ENCODE results near the gene KCNMA1. TPM values are rescaled to one million over a fixed set of nuclear protein-coding genes. Genes with fewer than 3 reads are reported as not detected.

KCNMA1 gene
- total RNA-seq, 1 donor from 2014 or later, result 0.21 TPM

- H3K27me3 Mint-ChIP-seq (ENCODE audit: low read depth), result peaks cover 14% of the 10 kb centered on the region
- no peaks in the 10 kb centered on the region for H3K9me3 Mint-ChIP-seq
- H3K36me3 Mint-ChIP-seq (ENCODE audit: low read depth), result no peaks in the 10 kb centered on the region
- H3K27ac Mint-ChIP-seq, result no peak overlapping the region
- no peaks in the 10 kb centered on the region for H3K4me1 Mint-ChIP-seq (ENCODE audit: low read depth)
- DNase-seq (ENCODE audit: low spot score), result no peak
- intact Hi-C loops (cut with micrococcal nuclease), result no loop called here
- H3K4me3 Mint-ChIP-seq (ENCODE audit: low read depth), result no peak overlapping the region
Observed at GRCh38 chr10:77287647-77288120, 349.9 kb downstream of the KCNMA1 start.

- no peak overlapping the region for H3K27ac Mint-ChIP-seq
- intact Hi-C loops (cut with micrococcal nuclease), result no loop called here
- no peaks in the 10 kb centered on the region for H3K36me3 Mint-ChIP-seq (ENCODE audit: low read depth)
- H3K27me3 Mint-ChIP-seq (ENCODE audit: low read depth), result peaks cover 14% of the 10 kb centered on the region
- DNase-seq (ENCODE audit: low spot score), result no peak
- H3K4me1 Mint-ChIP-seq (ENCODE audit: low read depth), result peaks cover 2% of the 10 kb centered on the region
- H3K9me3 Mint-ChIP-seq, result no peaks in the 10 kb centered on the region
- H3K4me3 Mint-ChIP-seq (ENCODE audit: low read depth), result no peak overlapping the region
Observed at GRCh38 chr10:77286531-77287508, 350.8 kb downstream of the KCNMA1 start.

DNA sequence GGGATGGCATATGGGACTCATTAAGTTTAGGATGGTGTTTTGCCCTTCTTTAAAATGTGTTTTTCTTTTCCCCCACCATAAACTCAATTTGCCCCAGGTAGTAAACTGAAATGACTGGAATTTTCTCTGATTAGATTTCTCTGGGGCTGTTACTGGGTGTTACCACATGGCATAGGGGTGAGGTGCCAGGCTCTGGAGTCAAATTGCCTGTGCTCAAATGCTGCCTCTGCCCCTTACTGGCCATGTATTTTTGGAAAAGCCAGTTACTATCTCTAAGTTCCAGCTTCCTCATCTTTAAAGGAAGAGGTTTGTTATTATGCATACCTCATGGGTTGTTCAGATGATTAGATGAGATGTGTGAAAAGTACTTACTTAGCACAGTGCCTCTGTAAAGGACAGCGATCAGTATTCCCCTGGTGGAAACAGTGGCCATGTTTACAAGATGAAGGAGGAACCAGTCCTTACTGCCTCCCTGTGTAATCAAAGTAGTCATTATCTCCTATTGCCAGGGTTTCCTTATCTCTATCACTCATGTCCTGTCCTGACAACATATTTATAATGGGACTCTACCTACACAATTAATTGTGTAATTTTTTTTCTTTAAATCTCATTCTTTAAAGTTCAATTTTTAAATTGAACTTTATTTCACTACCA lies 352.0 kb downstream of the KCNMA1 start:
- Mint-ChIP-seq H3K36me3 (ENCODE audit: low read depth) (no peaks in the 10 kb centered on the region), H3K27me3 (ENCODE audit: low read depth) (peaks cover 17% of the 10 kb centered on the region), H3K4me1 (ENCODE audit: low read depth) (peaks cover 5% of the 10 kb centered on the region), H3K9me3 (no peaks in the 10 kb centered on the region), H3K4me3 (ENCODE audit: low read depth) (no peak overlapping the region), H3K27ac (no peak overlapping the region)
- DNase-seq (ENCODE audit: low spot score), result no peak
- intact Hi-C loops (cut with micrococcal nuclease), result no loop called here

GRCh38 chr10:77284797-77285196 lies 352.8 kb downstream of the KCNMA1 start:
- Mint-ChIP-seq H3K9me3 (peaks cover 3% of the 10 kb centered on the region), H3K27me3 (ENCODE audit: low read depth) (peaks cover 20% of the 10 kb centered on the region), H3K36me3 (ENCODE audit: low read depth) (no peaks in the 10 kb centered on the region), H3K4me1 (ENCODE audit: low read depth) (peaks cover 7% of the 10 kb centered on the region), H3K27ac (no peak overlapping the region), H3K4me3 (ENCODE audit: low read depth) (no peak overlapping the region)
- intact Hi-C loops (cut with micrococcal nuclease), result no loop called here
- no peak for DNase-seq (ENCODE audit: low spot score)

- Mint-ChIP-seq H3K27me3 (ENCODE audit: low read depth) (peaks cover 16% of the 10 kb centered on the region), H3K27ac (no peak overlapping the region), H3K4me3 (ENCODE audit: low read depth) (no peak overlapping the region), H3K4me1 (ENCODE audit: low read depth) (peaks cover 11% of the 10 kb centered on the region), H3K36me3 (ENCODE audit: low read depth) (no peaks in the 10 kb centered on the region), H3K9me3 (peaks cover 3% of the 10 kb centered on the region)
- intact Hi-C loops (cut with micrococcal nuclease), result no loop called here
- no peak for DNase-seq (ENCODE audit: low spot score)
Observed at GRCh38 chr10:77283326-77283725, 354.3 kb downstream of the KCNMA1 start.

DNA sequence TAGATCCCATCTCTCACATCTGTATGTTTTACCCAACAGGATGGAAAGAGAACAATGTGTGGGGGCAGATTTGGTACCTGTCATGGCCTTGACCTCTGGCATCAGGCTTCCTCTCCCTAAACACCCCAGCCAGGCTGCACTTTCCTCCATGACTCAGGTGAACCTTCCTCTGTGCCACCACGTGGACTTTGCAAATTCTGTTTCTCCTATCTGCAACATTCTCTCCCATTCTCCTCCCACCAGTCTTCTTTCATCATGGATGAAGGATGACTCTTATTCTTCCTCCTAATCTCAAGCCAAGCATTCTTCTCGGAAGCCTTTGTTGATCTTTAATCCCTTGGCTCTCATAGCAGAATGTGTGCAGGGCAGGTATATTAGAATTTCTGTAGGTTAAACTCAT lies 355.4 kb downstream of the KCNMA1 start:
- no peak for DNase-seq (ENCODE audit: low spot score)
- intact Hi-C loops (cut with micrococcal nuclease), result no loop called here
- peaks cover 3% of the 10 kb centered on the region for H3K9me3 Mint-ChIP-seq
- H3K27ac Mint-ChIP-seq, result no peak overlapping the region
- no peaks in the 10 kb centered on the region for H3K36me3 Mint-ChIP-seq (ENCODE audit: low read depth)
- H3K27me3 Mint-ChIP-seq (ENCODE audit: low read depth), result peaks cover 20% of the 10 kb centered on the region
- peaks cover 11% of the 10 kb centered on the region for H3K4me1 Mint-ChIP-seq (ENCODE audit: low read depth)
- no peak overlapping the region for H3K4me3 Mint-ChIP-seq (ENCODE audit: low read depth)

DNA sequence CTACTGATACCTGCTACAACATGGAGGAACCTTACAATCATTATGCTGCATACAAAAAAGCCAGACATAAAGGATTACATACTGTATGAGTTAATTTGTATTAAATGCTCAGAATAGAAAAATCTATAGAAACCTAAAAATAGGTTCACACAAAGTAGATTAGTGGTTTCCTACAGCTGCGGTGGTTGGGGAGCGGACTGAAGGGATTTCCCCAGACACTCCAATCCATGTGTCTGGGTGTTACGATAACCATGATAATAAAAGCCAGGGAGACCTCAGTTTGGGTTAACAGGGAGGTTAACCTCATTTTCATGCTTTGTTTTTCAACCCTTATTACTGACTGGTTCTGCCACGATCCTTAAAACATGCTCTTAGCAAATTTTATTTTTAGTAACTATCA lies 355.9 kb downstream of the KCNMA1 start:
- H3K36me3 Mint-ChIP-seq (ENCODE audit: low read depth), result no peaks in the 10 kb centered on the region
- no peak overlapping the region for H3K27ac Mint-ChIP-seq
- H3K27me3 Mint-ChIP-seq (ENCODE audit: low read depth), result peaks cover 19% of the 10 kb centered on the region
- peaks cover 11% of the 10 kb centered on the region for H3K4me1 Mint-ChIP-seq (ENCODE audit: low read depth)
- intact Hi-C loops (cut with micrococcal nuclease), result no loop called here
- H3K9me3 Mint-ChIP-seq, result peaks cover 3% of the 10 kb centered on the region
- no peak for DNase-seq (ENCODE audit: low spot score)
- H3K4me3 Mint-ChIP-seq (ENCODE audit: low read depth), result no peak overlapping the region

GRCh38 chr10:77279207-77279606 lies 358.4 kb downstream of the KCNMA1 start:
- Mint-ChIP-seq H3K36me3 (ENCODE audit: low read depth) (no peaks in the 10 kb centered on the region), H3K4me3 (ENCODE audit: low read depth) (no peak overlapping the region), H3K27ac (no peak overlapping the region), H3K4me1 (ENCODE audit: low read depth) (peaks cover 11% of the 10 kb centered on the region), H3K9me3 (peaks cover 3% of the 10 kb centered on the region), H3K27me3 (ENCODE audit: low read depth) (peaks cover 21% of the 10 kb centered on the region)
- no peak for DNase-seq (ENCODE audit: low spot score)
- intact Hi-C loops (cut with micrococcal nuclease), result no loop called here

- Mint-ChIP-seq H3K9me3 (no peaks in the 10 kb centered on the region), H3K4me3 (ENCODE audit: low read depth) (no peak overlapping the region), H3K27ac (no peak overlapping the region), H3K36me3 (ENCODE audit: low read depth) (no peaks in the 10 kb centered on the region), H3K27me3 (ENCODE audit: low read depth) (peaks cover 16% of the 10 kb centered on the region), H3K4me1 (ENCODE audit: low read depth) (peaks cover 4% of the 10 kb centered on the region)
- DNase-seq (ENCODE audit: low spot score), result no peak
- intact Hi-C loops (cut with micrococcal nuclease), result no loop called here
Observed at GRCh38 chr10:77274046-77274795, 363.4 kb downstream of the KCNMA1 start.

DNA sequence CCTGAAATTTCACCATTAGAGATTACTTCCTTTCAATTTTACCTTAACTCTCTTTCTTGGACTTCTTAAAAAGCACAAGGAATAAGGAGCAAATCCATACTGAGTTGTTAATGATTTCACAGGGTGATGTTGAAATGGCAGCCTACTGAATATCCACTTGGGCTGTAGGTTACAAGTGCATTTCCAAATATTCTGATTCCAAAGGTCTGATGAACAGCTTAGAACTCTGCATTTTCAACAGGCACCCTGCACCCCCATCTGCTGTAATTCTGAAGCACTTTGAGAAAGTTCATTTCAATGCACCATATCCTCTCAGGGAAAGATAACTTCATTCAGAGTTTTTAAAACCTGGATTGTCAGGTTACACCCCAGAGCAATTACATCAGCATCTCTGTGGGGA lies 368.4 kb downstream of the KCNMA1 start:
- Mint-ChIP-seq H3K4me3 (ENCODE audit: low read depth) (no peak overlapping the region), H3K27ac (no peak overlapping the region), H3K27me3 (ENCODE audit: low read depth) (peaks cover 14% of the 10 kb centered on the region), H3K36me3 (ENCODE audit: low read depth) (no peaks in the 10 kb centered on the region), H3K4me1 (ENCODE audit: low read depth) (peaks cover 9% of the 10 kb centered on the region), H3K9me3 (no peaks in the 10 kb centered on the region)
- intact Hi-C loops (cut with micrococcal nuclease), result no loop called here
- no peak for DNase-seq (ENCODE audit: low spot score)

- no peaks in the 10 kb centered on the region for H3K36me3 Mint-ChIP-seq (ENCODE audit: low read depth)
- DNase-seq (ENCODE audit: low spot score), result no peak
- peaks cover 13% of the 10 kb centered on the region for H3K4me1 Mint-ChIP-seq (ENCODE audit: low read depth)
- H3K4me3 Mint-ChIP-seq (ENCODE audit: low read depth), result no peak overlapping the region
- H3K27ac Mint-ChIP-seq, result no peak overlapping the region
- intact Hi-C loops (cut with micrococcal nuclease), result no loop called here
- H3K27me3 Mint-ChIP-seq (ENCODE audit: low read depth), result peaks cover 13% of the 10 kb centered on the region
- H3K9me3 Mint-ChIP-seq, result no peaks in the 10 kb centered on the region
Observed at GRCh38 chr10:77268721-77269120, 368.9 kb downstream of the KCNMA1 start.

- H3K9me3 Mint-ChIP-seq, result no peaks in the 10 kb centered on the region
- H3K36me3 Mint-ChIP-seq (ENCODE audit: low read depth), result no peaks in the 10 kb centered on the region
- peaks cover 15% of the 10 kb centered on the region for H3K4me1 Mint-ChIP-seq (ENCODE audit: low read depth)
- peaks cover 9% of the 10 kb centered on the region for H3K27me3 Mint-ChIP-seq (ENCODE audit: low read depth)
- DNase-seq (ENCODE audit: low spot score), result no peak
- H3K4me3 Mint-ChIP-seq (ENCODE audit: low read depth), result no peak overlapping the region
- intact Hi-C loops (cut with micrococcal nuclease), result no loop called here
- no peak overlapping the region for H3K27ac Mint-ChIP-seq
Observed at GRCh38 chr10:77267703-77268675, 369.6 kb downstream of the KCNMA1 start.

Data from activated T-helper 2 cell treated with anti-CD3 and anti-CD28 coated beads, Interferon-gamma antibody, Interleukin-2, Interleukin-4, amounts not matched to agents 10 μg/mL and 5 μg/mL and 100 μg/mL, durations not matched to agents 14 hours and 24 hours and 36 hours (primary cell).